DLD1 (cell line): ENCODE measurements around the gene PARK7.
"Not testable (repeated sequence)": the region's sequence is repeated elsewhere in the genome, so short reads cannot be mapped to it uniquely, and the experiment has no call there.

ENCODE experiments used
- in situ Hi-C: cut with HindIII; loops from 2 replicates; pipeline ENCODE4 v1.10.0; 2017; ENCODE audit warnings: low sequenced_read_pairs

PARK7 gene

DNA sequence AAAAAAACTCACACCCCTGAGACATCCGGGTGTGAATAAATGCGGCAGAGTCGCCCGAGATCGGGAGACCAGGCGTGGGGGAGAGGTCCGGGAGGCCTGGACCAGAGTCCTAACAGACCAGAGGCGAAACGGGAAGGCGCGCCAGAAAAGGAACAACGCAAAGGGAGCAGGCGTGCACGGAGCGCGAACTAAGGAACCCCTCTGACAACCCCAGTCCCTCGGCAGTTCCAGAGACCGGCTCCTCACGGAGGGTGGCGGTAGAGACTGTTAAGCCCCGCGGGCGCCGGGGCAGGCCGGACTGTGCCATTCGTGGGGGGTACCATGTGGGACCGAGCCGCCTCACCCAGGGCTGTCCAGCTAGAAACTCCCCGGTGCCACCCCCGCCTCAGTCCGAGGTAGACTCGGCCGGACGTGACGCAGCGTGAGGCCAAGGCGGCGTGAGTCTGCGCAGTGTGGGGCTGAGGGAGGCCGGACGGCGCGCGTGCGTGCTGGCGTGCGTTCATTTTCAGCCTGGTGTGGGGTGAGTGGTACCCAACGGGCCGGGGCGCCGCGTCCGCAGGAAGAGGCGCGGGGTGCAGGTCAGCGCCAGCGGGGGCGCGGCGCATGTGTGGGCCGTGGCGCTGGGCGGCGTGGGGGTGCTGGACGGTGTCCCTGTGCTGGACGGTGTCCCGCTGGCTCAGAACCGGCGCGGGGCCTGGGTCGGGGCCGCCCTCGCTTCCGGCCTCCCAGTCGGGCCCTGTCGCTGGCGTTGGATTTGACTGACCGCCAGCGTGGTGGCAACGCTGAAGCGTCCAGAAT, at the start of gene PARK7:
Gene PARK7, plus strand, starts transcription at position 496 of the 798 bp plus-strand sequence. CDS start 1,075 bp downstream, outside the sequence.
- in situ Hi-C loops = no loop called here

DNA sequence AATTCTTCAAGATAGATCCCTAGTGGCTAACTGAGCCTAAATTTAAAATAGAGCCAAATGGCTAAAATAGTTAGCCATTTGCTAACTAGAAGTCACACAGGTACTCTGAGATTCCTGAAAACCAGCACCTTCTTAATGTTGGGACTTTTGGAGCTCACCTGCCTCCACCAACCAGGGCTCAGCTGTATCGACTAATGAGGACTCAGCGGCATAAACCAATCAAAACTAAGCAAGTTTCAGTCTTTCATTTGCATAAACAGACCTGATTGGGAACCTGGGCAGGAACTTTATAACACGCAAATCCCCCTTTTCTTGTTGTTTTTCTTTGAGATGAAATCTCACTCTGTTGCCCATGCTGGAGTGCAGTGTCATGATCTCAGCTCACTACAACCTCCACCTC, 49.4 kb upstream of the PARK7 start:
- in situ Hi-C loops = loop anchor here (25.0 kb wide), 1 partner anchor 100 kb away; no protein-coding TSS in a partner anchor

DNA sequence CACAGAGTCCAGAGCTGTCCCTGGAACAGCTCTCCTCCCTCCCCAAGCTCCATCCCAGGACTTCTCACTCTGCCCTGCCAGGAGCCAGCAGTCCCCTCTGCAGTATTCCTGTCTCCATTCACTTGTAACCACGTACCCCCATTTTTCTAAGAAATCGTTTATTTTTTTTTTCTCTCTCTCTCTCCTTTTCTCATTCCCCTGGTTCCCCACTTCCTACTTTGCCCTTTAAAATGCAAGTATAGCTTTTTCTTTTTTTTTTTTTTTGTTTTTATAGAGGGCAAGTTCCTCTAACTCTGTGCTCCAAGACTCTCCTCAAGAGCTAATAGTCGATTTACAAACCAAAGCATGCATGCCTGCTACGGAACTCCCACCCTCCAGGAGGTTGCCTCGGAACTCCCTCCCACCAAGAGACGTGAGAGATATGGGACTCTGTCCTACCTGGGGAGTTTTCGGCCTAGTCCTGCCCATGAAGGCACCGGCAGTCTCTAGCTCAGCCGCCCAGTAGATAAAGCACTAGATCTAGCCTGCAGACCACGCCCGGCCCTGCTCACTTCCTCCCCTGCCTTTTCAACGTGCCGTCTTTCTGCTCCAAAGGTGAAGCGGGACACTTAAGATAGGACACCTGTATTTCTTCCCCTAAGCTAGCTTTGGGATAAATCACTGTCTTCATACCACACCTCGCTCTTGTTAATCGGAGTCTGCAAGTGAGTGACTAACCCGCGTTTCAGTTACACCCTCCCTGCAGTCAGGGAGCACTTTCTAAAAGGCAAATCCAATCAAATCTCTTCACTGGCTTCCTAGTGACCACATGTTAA, 48.6 kb upstream of the PARK7 start:
- in situ Hi-C loops = loop anchor here (25.0 kb wide), 1 partner anchor 99 kb away; no protein-coding TSS in a partner anchor

DNA sequence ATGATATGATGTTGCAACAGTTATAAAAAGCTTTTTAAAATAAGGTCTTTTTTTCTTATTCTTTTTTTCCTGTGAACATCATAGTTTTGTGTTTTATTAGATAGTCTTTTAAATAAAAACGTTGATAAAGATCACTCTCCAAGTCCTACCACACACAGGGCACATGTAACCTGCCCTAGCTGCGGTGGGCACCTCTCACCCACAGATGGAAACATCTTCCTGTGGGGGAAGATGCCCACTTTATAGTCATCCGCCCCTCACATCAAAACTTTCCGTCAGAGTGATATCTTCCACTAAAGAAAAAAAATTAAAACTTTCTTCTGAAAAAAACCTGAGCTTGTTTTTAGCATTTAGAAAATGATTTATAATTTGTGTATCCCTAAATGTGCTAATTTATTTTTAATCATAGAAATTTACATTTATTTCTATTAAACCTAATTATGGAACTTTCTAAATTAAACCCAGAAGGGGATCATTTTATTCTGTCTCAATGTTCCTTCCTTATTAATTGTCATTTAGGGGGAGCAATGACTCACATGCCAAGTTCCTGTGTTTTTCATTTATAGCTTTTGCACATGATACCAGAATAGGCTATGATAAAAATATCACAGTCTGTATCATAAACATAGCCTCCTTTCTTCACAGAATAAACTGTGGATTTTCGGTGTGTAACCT, 45.5 kb upstream of the PARK7 start:
- in situ Hi-C loops = loop anchor here (25.0 kb wide), 1 partner anchor 96 kb away; no protein-coding TSS in a partner anchor

DNA sequence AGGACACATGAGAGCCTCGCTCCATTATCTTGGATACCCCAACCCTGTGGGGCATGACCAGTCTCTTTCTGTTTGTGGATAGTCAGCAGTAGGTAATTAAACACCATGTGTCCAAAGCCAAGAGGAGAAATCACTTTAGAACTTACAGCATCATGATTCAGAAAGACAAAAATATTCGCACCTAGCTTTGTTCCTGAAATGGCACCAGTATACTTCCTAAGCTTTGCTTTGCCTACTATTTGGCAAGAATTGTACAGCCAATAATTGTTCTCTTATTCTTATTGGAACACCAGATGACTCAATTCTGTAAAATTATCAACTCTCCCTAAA, 45.0 kb upstream of the PARK7 start:
- in situ Hi-C loops = loop anchor here (25.0 kb wide), 1 partner anchor 96 kb away; no protein-coding TSS in a partner anchor

DNA sequence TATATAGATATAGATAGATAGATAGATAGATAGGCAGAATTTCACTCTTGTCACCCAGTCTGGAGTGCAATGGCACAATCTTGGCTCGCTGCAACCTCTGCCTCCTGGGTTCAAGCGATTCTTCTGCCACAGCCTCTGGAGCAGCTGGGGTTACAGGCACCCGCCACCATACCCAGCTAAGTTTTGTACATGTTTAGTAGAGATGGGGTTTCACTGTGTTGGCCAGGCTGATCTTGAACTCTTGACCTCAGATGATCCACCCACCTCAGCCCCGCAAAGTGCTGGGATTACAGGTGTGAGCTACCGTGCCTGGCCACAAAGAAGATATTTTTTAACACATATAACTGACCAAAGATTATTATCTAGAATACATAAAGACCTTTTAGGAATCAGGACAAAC, 43.5 kb upstream of the PARK7 start:
- in situ Hi-C loops = loop anchor here (25.0 kb wide), 1 partner anchor 94 kb away; no protein-coding TSS in a partner anchor

DNA sequence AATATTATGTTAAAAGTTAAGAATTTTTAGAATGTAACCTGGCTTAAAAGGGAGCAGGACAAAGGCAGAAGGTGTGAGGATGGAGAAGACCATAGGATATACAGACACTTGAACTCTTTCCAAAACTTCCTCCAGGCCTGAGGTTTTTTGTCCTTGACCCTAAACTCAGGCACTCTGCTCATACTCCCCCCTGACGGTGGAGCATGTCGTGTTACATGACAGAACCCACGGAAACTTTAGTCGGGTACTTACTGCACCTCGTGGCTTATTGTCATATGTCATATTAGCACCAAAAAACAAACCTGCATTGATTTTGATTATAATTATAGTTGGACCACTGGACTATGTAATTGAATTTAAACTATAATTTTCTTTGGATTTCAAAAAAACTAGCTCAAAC, 41.6 kb upstream of the PARK7 start:
- in situ Hi-C loops = loop anchor here (25.0 kb wide), 1 partner anchor 92 kb away; no protein-coding TSS in a partner anchor

DNA sequence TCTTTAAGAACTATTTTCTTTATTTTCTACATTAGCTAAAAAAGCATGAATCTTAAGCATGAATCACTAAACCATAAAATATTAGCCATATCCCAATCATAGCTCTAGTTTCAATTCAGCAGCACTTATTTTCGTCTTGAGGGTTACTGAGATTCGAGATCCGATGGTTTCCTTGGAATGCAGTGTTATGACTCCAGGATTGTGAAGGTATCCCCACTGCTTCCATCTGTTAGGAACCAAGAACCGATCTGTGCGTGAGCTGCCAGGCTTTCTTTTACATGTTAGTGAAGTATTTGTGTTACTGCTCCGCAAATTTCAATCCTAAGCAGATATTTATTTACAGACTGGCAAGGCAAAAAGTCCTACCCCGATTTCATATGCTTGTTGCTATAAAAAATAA, 39.7 kb upstream of the PARK7 start:
- in situ Hi-C loops = loop anchor here (25.0 kb wide), 1 partner anchor 91 kb away; no protein-coding TSS in a partner anchor

DNA sequence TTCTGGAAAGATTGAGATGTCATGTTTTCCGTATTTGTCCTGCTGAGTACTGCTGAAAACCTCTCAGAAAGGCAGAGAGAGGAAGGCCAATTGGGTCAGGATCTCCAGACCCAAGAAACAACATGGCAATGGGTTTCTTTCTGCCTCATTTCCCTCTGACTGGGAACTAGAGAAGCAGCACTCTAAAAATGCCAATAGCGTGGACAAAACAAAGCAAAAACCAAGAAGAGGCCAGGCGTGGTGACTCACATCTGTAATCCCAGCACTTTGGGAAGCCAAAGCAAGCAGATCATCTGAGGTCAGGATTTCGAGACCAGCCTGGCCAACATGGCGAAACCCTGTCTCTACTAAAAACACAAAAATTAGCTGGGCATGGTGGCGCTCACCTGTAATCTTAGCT, 39.2 kb upstream of the PARK7 start:
- in situ Hi-C loops = loop anchor here (25.0 kb wide), 1 partner anchor 90 kb away; no protein-coding TSS in a partner anchor

DNA sequence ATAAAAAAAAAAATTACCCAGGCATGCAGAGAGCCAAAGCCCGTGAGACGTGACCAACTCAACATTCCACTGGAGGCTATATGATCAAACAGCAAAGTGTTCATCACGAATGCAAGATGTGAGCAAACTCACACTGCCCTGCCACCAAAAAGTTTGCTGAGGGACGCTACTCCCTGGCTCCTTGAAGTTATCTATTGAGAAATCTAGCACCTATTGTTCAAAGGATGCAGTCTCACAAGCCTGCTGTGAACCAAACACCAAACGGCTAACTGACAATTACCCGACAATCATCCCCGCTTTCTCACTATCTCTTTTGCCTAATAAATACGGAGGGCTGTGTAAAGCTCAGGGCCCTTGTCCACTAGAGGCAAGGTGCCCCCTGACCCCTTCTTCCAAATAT, 34.5 kb upstream of the PARK7 start:
- in situ Hi-C loops = not testable (repeated sequence)

DNA sequence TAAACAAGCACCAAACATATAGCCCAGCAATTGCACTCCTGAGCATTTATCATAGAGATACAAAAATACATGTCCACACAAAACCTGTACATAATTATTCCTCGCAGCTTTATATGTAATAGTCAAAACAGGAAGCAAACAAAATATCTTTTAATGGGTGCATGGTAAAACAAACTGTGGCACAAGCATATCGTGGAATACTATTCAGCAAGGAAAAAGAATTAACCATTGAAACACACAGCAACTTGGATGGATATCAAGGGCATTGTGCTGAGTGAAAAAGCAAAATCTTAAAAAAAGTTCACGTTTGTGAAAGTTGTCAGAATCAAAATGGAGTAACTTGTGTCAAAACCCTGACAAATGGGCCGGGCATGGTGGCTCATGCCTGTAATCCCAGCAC, 33.3 kb upstream of the PARK7 start:
- in situ Hi-C loops = no loop called here

DNA sequence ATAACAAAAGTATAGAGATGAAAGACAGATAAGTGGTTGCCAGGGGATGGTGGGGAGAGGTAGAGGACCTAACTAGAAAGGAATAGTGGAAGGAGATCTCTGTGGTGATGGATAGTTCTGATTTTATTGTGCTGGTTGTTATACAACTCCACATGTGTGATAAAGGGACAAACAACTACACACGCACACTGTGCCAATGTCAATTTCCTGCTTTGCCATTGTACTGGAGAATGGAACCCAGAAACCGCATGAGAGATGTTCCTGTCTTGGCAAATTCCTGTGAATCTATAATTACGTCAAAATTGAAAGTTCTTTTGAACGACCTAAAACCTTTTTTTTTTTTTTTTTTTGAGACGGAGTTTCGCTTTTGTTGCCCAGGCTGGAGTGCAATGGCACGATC, 31.9 kb upstream of the PARK7 start:
- in situ Hi-C loops = no loop called here

DNA sequence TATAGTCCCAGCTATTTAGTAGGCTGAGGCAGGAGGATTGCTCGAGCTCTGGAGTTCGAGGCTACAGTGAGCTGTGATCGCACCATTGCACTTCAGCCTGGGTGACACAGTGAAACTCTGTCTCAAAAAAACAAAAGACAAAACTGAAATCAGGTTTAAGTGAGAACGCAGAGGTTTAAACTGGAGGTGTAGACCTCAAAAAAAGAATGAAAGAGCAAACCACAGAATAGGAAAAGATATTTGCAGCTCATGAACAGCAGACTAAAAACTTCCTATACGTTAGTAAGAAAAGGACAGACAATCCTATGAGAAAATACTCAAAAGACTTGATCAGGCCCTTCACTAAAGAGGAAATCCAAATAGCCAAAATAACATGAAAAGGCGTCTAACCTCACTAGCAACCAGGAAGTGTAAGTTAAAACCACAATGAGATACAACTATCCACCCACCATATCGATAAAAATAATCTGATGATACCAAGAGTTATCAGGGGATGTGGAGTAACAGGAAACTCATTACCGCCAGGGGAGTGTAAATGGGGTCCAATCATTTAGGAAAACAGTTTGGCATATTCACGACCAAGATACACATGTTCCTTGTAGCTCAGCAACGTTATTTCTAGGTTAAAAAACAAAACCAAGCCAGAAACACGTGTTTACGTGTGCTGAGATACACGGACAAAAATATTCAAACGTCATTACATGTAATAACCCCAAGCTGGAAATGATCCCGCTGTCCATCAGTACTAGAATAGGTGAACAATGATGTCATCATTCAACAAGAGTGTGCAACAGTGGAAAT, 30.7 kb upstream of the PARK7 start:
- in situ Hi-C loops = no loop called here

DNA sequence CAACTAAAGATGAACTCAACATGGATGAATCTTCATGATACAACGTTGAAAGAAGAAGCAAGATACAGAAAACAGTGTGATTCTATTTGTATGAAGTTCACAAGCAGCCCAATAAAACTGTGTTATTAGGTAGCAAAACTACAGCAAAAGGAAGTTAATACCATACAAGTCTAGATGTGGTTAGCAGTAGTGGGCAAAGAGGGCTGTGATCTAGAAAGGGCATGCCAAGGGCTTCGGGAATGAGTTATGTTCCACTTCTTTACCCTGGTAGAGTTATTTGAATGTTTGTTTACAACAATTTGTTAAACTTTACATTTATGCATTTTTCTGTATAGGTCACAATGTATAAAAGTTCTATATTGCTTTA, 30.1 kb upstream of the PARK7 start:
- in situ Hi-C loops = no loop called here

DNA sequence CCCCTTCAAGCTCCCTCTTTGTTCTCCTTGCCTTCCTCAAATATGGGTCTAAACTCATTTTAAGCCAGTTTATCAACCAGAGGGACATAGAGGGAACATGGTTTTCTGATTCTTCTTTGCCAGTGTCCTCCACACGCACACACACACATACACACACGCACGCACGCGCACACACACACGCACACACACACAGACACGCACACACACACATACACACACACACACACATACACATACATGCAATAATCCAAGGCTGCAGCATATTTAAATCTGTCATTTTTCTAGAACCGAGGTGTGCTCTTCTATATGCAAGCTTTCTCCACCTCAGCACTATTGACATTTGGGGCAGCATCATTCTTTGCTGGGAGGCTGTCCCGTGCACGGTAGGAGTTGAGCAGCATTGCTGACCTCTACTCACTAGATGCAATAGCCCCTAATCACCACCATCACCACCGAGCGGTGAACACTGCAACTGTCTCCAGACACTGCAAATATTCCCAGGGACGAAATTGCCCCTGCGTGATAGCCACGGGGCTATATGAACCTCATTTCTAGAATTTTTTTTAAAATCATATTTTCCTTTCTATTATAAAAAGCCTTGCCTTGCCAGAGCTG, 28.9 kb upstream of the PARK7 start:
- in situ Hi-C loops = no loop called here

DNA sequence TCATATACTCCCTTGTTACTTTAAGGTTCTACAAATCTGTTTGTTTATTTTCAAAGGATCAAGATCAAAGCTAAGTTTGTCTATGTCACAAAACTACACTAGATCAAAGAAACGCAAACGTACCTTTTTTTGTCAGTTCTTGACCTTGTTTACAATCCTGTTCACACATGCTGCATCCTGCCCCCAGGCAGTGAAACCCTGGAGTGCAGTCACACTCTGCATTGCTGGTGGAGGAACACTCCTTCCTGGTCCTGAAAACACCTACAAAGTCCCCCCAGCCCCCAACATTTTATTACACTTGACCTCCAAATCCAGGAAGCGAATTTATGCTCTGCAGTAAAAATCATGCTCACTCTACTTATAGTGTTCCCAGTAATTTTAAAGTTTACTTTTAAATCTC, 23.4 kb upstream of the PARK7 start:
- in situ Hi-C loops = no loop called here

DNA sequence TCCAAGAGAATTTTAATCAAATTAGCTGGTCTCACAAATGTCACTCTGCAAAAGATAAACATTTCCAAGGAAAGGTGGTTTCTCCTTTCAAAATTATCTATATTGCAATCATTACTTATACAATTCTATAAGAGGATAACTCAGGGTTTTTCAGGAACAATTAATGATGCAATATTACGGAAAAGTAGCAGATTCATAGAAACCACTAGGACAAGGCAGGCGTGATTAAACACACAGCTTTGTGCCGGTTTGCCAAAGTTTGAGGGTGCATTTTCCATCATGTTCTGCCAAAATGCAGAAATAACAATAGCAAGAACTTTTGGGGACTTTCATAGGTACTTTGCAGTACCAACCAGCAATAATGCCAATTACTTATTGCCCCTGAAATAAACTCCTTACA, 21.5 kb upstream of the PARK7 start:
- in situ Hi-C loops = no loop called here

DNA sequence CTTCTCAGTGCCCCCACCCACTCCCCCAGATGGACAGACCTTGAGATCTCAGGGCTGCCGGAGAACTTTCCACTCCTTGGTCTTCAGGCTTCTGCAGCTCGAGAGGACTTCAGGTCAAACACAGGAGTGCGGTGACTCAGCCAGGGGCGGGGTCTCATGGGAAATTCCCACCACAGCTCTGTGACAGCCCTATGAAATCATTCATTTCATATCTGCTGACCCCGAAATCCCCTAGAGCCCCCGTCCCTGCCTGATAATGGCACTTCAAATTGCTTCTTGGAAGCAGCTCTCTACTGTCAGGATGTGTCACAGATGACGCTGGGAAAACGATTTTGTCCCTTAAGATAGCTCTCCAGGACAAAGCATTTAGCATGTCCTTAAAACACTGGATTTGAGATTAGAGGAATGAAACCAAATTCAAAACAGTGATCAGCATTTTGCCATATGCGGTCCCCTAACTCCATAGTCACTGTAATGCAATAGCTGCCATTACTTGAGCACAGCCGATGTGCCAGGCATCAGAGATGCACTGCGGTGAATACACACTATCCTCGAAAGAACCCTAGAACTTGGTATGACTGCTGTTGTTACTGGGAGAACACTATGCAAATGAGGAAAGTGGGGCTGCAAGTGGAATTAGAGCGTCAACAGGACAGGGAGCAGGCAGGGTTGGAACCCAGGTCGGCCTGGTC, 20.6 kb upstream of the PARK7 start, which contains the start of gene TNFRSF9:
Gene TNFRSF9, minus strand, starts transcription at position 95 of the 692 bp plus-strand sequence. CDS start 845 bp downstream, outside the sequence.
- in situ Hi-C loops = no loop called here

DNA sequence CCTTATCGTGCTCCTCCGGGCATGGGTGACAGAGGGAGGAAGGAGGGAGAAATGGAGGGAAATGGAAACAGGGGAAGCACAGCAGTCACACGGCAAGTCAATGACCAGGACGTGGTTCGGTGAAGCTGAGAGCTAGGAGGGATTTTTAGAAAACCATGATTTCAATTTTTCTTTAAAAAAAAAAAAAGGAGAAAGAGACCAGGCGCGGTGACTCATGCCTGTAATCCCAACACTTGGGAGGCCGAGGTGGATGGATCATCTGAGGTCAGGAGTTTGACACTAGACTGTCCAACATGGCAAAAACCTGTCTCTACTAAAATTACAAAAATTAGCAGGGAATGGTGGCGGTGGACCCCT, 20.1 kb upstream of the PARK7 start:
- in situ Hi-C loops = no loop called here
